GM13977 (cell line): ENCODE results near the gene MST1.

Source experiments
- DNase-seq: peaks from one replicate; pipeline ENCODE4 v3.0.0; 2012; ENCODE audit warnings: low spot score
- in situ Hi-C: fragments of 300-500 bp; cut with MboI; formaldehyde crosslinking; loops from one replicate; pipeline ENCODE4 v1.12.0; 2022; ENCODE audit warnings: low sequenced_read_pairs, low pct_unique_long_range_greater_than_20kb, mixed read lengths, inconsistent platforms; ENCODE audit not compliant: unreplicated experiment
- TF ChIP-seq, protein P1 (sequence below): IDR thresholded peaks from 2 replicates; pipeline ENCODE4 v1.5.1; 2012; ENCODE audit warnings: mild to moderate bottlenecking, control low read depth; ENCODE audit not compliant: insufficient read depth; ENCODE audit errors: extremely low read depth, missing control alignments

The MST1 gene

DNA sequence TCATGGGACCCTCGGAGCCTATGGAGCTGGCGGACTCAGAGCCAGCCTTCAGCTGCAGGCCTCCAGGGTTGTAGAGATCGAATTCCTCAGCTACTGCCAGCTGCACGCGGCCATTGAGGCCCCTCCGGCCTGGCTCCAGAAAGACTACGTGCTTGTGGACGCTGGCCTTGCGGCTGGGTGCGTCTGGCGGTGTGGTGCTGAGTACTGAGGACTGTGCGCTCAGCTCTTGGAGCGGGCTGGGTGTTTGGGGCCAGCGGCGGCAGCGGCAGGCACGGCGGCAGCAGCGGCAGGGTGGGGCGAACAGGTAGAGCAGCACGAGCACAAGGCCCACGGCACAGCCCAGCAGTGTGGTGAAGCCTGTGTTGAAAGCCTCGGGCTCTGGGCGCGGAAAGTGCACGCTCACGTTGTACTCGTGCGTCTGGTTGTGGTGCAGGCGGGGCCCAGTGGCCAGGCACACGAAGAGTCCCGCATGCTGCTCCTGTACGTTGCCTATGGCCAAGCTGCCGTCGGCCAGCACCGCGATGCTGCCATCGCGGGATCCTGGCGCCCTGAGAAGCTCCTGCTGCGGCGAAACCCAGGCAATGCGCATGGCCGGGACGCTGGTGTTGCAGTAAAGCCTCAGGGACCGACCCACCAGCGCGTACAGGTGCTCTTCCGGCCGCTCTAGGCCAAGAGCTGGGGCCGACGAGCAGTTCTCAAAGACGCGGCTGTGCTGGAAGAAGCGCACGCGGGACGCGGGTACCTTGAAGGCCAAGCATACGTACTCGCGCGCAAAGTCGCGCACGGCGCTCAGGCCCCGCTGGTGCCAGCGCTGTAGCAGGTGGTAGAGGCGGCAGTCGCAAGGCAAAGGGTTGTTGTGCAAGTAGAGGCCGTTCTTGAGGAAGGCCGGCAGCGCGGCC is 28.9 kb upstream of the MST1 start:
- TF ChIP-seq, protein P1, sequence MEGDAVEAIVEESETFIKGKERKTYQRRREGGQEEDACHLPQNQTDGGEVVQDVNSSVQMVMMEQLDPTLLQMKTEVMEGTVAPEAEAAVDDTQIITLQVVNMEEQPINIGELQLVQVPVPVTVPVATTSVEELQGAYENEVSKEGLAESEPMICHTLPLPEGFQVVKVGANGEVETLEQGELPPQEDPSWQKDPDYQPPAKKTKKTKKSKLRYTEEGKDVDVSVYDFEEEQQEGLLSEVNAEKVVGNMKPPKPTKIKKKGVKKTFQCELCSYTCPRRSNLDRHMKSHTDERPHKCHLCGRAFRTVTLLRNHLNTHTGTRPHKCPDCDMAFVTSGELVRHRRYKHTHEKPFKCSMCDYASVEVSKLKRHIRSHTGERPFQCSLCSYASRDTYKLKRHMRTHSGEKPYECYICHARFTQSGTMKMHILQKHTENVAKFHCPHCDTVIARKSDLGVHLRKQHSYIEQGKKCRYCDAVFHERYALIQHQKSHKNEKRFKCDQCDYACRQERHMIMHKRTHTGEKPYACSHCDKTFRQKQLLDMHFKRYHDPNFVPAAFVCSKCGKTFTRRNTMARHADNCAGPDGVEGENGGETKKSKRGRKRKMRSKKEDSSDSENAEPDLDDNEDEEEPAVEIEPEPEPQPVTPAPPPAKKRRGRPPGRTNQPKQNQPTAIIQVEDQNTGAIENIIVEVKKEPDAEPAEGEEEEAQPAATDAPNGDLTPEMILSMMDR, result no peak
- in situ Hi-C loops, result no loop called here
- no peak for DNase-seq

DNA sequence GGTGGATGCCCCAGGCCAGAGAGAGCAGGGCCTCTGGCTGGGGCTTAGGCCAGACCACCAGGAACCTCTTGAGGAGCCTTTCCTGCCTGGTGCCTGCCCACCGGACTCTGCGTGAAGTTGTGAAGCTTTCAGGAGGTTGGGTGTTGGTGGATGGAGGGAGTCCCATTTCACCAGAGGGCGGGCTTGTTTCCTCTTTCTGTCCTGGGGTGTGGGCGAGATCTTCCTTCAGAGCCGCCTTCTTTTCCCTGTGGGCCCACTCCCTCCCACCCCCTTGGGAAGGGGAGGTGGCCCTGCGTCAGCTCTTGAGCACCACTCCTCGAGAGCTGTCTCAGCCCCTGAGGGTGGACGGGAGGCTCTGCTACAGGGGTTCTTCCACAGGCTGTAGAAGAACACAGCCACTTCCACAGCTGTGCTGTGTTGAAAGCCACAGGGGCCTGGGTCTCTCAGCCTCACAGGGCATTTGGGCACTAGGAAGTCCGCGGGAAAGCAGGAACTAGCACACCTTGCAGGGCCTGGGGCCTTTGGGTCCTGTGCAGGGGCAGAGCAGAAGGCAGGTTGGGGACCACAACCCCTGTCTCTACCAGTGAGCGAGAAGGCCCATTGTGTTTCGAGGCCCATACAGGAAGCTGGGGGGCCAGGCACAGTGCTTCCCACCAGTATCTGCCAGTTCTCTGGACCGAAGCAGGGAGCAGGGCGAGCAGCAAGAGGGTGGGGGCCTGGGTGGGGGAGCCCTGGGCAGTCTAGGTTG is 28.1 kb upstream of the MST1 start:
- TF ChIP-seq, protein P1, result no peak
- in situ Hi-C loops, result no loop called here
- no peak for DNase-seq

DNA sequence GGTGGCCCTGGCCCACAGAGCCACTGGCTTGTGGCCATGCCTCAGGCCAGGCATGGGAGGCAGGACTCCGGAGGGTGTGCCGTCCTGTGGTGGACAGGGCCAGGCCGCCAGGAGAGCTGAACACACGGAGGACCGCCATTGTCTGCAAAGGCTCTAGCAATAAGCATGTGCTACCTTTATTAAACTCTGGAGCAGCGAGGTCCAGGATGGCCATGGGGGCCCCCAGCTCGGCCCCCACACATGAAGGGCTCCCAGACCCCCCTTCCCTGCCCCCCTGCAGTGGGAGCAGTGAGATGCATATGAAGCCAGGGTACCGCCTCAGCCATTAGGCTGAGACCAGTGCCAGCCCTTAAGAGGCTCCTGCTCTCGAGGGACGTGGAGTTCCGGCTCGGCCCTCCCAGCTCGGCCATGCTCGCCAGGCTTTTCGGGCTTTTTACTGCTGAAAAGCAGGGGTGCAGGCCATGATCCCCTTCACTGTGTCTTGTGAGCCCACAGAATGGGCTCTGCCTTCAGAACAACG is 27.5 kb upstream of the MST1 start:
- DNase-seq, result no peak
- TF ChIP-seq, protein P1, result no peak
- in situ Hi-C loops, result no loop called here

DNA sequence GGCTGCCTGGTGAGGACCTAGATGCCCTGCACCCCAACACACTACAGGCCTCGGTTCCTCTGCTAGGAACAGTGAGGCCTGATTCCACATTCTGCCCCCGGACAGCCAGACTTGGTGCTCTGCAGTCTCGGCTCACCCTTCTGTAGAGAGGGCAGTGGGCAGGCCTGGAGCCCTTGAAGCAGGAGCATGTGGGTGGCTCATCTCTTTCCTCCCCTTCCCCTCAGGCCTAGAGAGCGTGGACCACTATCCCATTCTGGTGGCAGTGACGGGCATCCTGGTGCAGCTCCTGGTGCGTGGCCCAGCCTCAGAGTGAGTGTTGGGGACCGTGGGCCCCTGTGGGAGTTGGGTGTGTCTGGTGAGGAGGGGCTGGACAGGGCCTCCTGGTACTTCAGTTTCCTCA is 26.9 kb upstream of the MST1 start:
- DNase-seq, result no peak
- in situ Hi-C loops, result no loop called here
- TF ChIP-seq, protein P1, result no peak

DNA sequence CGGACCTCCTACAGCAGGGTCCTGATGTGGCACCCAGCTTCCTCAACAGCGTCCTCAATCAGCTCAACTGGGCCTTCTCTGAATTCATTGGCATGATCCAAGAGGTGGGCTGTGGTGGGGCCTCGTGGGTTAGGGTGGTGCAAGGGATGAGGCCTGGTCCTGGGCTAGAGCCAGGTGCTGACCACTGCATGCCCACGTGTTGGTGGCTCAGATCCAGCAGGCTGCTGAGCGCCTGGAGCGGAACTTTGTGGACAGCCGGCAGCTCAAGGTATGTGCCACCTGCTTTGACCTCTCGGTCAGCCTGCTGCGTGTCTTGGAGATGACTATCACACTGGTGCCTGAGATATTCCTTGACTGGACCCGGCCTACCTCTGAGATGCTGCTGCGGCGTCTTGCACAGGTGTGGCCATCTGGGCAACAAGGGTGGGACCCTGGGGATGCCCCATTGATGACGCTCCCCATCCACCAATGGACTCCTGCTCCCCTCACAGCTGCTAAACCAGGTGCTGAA is 26.4 kb upstream of the MST1 start:
- in situ Hi-C loops, result no loop called here
- no peak for DNase-seq
- TF ChIP-seq, protein P1, result no peak

DNA sequence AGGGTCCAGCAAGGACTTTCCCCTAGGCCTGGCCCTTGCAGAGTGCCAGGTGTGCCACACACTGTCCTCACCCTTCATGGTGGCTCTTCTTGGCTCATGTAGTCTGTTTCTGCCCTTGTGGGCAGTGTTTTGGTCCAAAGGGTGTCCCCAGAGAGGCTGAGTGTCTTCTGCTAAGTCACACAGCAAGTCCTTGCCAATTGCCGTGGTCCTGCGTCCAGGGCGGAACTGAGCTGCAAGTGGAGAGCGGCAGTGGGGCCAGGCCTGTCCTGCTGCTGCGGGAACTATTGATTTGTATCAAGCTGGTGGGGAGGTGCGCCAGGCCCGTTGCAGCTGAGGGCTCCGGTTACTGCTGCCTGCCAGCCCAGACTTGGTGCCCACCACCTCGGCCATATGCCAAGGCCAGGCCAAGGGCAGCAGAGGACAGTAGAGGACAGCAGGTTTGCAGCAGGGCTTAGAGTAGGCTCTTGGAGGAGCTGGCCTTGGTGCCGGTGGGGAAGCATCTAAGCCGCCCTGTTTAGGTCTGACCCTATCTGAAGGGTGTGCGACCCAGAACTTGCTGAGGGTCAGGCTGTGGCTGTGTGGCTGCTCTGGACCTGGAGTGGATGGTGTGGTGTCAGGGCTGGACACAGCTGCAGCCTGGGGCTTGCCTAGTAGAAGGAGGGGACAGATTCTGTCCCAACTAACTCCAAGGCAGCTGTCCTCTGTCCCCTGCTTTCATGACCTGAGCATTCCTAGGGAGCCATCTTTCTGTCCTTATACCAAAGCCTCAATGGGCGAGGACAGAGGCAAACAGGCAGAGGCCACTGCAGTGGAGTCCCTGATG is 25.7 kb upstream of the MST1 start:
- TF ChIP-seq, protein P1, result no peak
- in situ Hi-C loops, result no loop called here
- DNase-seq, result no peak
